ENCODE measurements around the gene TELO2.
A peak's percentile ranks its signal among the peaks of the same experiment; 100 is the strongest.

TELO2 gene

DNA sequence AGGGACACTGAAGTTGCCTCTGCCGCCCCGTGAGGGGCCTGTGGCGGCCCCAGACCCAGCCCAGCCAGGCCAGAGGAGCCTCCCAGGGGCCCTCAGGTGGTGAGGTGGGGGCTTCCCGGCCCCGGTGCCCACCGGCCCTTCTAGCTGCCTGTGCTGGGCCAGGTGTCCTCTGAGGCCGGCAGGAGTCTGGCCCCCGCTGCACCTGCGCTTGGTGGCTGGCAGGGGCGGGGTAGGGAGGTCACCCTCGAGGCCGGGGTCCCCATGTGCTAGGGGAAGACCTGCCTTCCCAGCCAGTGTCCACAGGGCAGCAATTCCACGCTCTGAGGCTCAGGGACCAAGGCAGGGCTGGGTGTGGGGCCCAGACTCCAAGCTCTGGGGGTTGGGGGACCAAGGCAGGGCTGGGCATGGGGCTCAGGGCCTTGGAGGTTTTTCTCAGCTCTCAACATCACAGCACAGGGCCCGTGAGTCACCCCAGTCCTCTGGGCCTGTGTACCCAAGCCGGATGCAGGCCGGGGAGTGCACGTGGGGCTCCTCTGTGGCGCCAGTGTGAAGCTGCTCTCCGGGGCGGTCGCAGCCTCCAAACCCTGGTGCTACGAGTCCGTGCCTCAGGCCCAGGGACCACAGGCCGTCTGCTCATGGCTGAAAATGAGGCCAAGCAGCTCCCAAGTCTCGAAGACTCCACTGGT is 47.5 kb upstream of the TELO2 start:
- H3K23ac ChIP-seq (ENCODE audit: low read length), result no peak overlapping the region
- no peak overlapping the region for H3K18ac ChIP-seq (ENCODE audit: low read length)
- no peak overlapping the region for H3K27ac ChIP-seq (ENCODE audit: low read depth, low read length)
- no peak overlapping the region for H4K8ac ChIP-seq (ENCODE audit: low read depth, low read length)
- no peaks in the 10 kb centered on the region for H3K79me2 ChIP-seq (ENCODE audit: control insufficient read depth, insufficient read depth, low read length, poor library complexity)
- H4K91ac ChIP-seq (ENCODE audit: low read depth, low read length), result no peak overlapping the region
- no peaks in the 10 kb centered on the region for H3K4me1 ChIP-seq (ENCODE audit: control insufficient read depth in 1 of 2, insufficient read depth in 2 of 2, low read length in 2 of 2)
- H3K14ac ChIP-seq (ENCODE audit: low read length), result no peak overlapping the region
- H3K36me3 ChIP-seq (ENCODE audit: control insufficient read depth in 1 of 2, insufficient read depth in 2 of 2, low read length in 2 of 2), result peaks cover 49 to 51% of the 10 kb centered on the region in 2 experiments
- no peaks in the 10 kb centered on the region for H3K27me3 ChIP-seq (ENCODE audit: insufficient read depth, low read length)
- no peak overlapping the region for H3K4me2 ChIP-seq (ENCODE audit: low read length)
- DNase-seq, result no peak
- H2BK5ac ChIP-seq (ENCODE audit: low read depth, low read length, poor library complexity), result no peak overlapping the region
- H3K4me3 ChIP-seq (ENCODE audit: low read depth, low read length), result no peak overlapping the region
- no peak overlapping the region for H4K12ac ChIP-seq (ENCODE audit: low read depth, low read length)
- no peak overlapping the region for H2AFZ ChIP-seq (ENCODE audit: insufficient read depth, low read length, poor library complexity)
- H2BK12ac ChIP-seq (ENCODE audit: low read length), result no peak overlapping the region
- no peak overlapping the region for H2AK5ac ChIP-seq (ENCODE audit: low read length)
- no CpG with 5 or more reads among the region's 25 CpGs for WGBS (ENCODE audit: extremely low coverage, insufficient coverage, insufficient read length)
- no peaks in the 10 kb centered on the region for H3K79me1 ChIP-seq (ENCODE audit: low read length)
- no peak overlapping the region for H2BK120ac ChIP-seq (ENCODE audit: insufficient read depth, low read length, poor library complexity)
- peaks cover 6% of the 10 kb centered on the region for H3K9me3 ChIP-seq (ENCODE audit: insufficient read depth, low read depth, low read length)
- no peak overlapping the region for H3K4ac ChIP-seq (ENCODE audit: low read depth, low read length)
- no peak overlapping the region for H3K9ac ChIP-seq (ENCODE audit: low read length)

DNA sequence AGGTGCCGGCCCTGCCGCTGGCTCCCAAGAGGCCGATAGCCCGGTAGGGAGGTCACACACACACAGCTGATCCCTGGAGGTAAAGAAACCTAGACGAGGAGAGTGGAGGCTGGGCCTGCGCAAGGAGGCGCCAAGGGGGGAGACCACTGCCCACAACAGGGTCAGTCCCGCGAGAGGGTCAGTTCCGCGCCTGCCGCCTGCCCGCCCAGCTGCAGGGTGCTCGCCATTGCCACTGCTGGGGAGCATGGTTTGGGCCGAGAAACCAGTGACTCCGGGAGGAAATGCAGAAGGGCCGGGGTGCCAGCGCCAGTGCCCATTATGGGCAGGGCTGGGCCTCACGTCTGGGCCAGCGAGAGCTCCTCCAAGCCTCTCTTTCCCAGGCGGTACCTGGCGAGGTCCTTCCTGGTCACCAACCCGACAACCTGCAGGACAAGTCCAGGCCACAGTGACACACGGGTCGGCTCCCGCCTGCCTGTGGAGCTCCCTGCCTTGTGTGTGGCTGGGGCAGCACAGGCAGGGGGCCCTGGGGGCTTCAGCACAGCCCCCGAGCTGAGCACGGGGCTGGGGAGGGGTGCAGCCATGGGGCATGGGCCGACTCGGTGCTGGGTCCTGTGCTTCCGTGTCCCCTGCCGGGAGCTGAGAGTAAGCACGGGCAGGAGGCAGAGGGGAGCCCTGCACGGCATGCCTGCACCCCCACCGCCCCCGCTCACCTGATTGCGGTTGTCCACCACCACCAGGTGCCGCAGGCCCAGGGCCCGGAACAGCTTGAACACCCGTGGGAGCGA is 46.7 kb upstream of the TELO2 start:
- Histone ChIP-seq H3K18ac (ENCODE audit: low read length) (no peak overlapping the region), H3K4me2 (ENCODE audit: low read length) (no peak overlapping the region), H2BK5ac (ENCODE audit: low read depth, low read length, poor library complexity) (no peak overlapping the region), H4K8ac (ENCODE audit: low read depth, low read length) (no peak overlapping the region), H3K4ac (ENCODE audit: low read depth, low read length) (no peak overlapping the region), H3K4me3 (ENCODE audit: low read depth, low read length) (no peak overlapping the region), H3K36me3 (ENCODE audit: control insufficient read depth in 1 of 2, insufficient read depth in 2 of 2, low read length in 2 of 2) (peaks cover 57 to 59% of the 10 kb centered on the region in 2 experiments), H3K23ac (ENCODE audit: low read length) (no peak overlapping the region), H3K9me3 (ENCODE audit: insufficient read depth, low read depth, low read length) (peaks cover 6% of the 10 kb centered on the region), H3K79me2 (ENCODE audit: control insufficient read depth, insufficient read depth, low read length, poor library complexity) (no peaks in the 10 kb centered on the region), H4K12ac (ENCODE audit: low read depth, low read length) (no peak overlapping the region), H2AFZ (ENCODE audit: insufficient read depth, low read length, poor library complexity) (no peak overlapping the region), H3K4me1 (ENCODE audit: control insufficient read depth in 1 of 2, insufficient read depth in 2 of 2, low read length in 2 of 2) (no peaks in the 10 kb centered on the region), H4K91ac (ENCODE audit: low read depth, low read length) (no peak overlapping the region), H2BK120ac (ENCODE audit: insufficient read depth, low read length, poor library complexity) (no peak overlapping the region), H3K14ac (ENCODE audit: low read length) (no peak overlapping the region), H2BK12ac (ENCODE audit: low read length) (no peak overlapping the region), H3K79me1 (ENCODE audit: low read length) (no peaks in the 10 kb centered on the region), H3K27me3 (ENCODE audit: insufficient read depth, low read length) (no peaks in the 10 kb centered on the region), H3K9ac (ENCODE audit: low read length) (no peak overlapping the region), H3K27ac (ENCODE audit: low read depth, low read length) (no peak overlapping the region), H2AK5ac (ENCODE audit: low read length) (no peak overlapping the region)
- DNase-seq, result no peak
- no CpG with 5 or more reads among the region's 41 CpGs for WGBS (ENCODE audit: extremely low coverage, insufficient coverage, insufficient read length)

DNA sequence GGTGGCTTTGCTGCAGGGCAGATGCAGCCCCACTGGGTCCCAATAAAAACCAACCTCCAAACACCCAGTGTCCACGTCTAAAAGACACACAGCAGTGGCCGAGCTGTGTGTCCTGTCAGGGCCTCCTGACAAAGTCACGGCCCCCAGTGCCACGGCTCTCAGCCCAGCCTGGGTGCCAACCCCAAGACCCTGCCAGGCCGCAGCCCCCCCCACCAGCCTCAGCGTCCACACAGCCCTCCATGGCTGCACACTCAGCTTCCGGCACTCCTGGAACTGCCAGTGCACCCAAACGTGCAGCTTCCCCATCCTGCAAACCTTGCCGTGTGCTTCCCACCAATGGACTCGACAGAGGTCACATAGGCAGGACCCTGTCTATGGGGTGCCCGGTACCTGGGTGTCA is 45.2 kb upstream of the TELO2 start:
- Histone ChIP-seq H3K27ac (ENCODE audit: low read depth, low read length) (no peak overlapping the region), H3K18ac (ENCODE audit: low read length) (no peak overlapping the region), H2BK5ac (ENCODE audit: low read depth, low read length, poor library complexity) (no peak overlapping the region), H2BK12ac (ENCODE audit: low read length) (no peak overlapping the region), H3K79me2 (ENCODE audit: control insufficient read depth, insufficient read depth, low read length, poor library complexity) (no peaks in the 10 kb centered on the region), H3K79me1 (ENCODE audit: low read length) (no peaks in the 10 kb centered on the region), H2AK5ac (ENCODE audit: low read length) (no peak overlapping the region), H2AFZ (ENCODE audit: insufficient read depth, low read length, poor library complexity) (no peak overlapping the region), H3K4me1 (ENCODE audit: control insufficient read depth in 1 of 2, insufficient read depth in 2 of 2, low read length in 2 of 2) (no peaks in the 10 kb centered on the region), H3K4me3 (ENCODE audit: low read depth, low read length) (no peak overlapping the region), H4K8ac (ENCODE audit: low read depth, low read length) (no peak overlapping the region), H3K27me3 (ENCODE audit: insufficient read depth, low read length) (no peaks in the 10 kb centered on the region), H3K4ac (ENCODE audit: low read depth, low read length) (no peak overlapping the region), H3K9ac (ENCODE audit: low read length) (peak overlapping the region; percentile 34), H2BK120ac (ENCODE audit: insufficient read depth, low read length, poor library complexity) (no peak overlapping the region), H3K9me3 (ENCODE audit: insufficient read depth, low read depth, low read length) (peaks cover 6% of the 10 kb centered on the region), H3K4me2 (ENCODE audit: low read length) (no peak overlapping the region), H3K36me3 (ENCODE audit: control insufficient read depth in 1 of 2, insufficient read depth in 2 of 2, low read length in 2 of 2) (peaks cover 70 to 72% of the 10 kb centered on the region in 2 experiments), H4K12ac (ENCODE audit: low read depth, low read length) (no peak overlapping the region), H3K14ac (ENCODE audit: low read length) (no peak overlapping the region), H4K91ac (ENCODE audit: low read depth, low read length) (no peak overlapping the region), H3K23ac (ENCODE audit: low read length) (no peak overlapping the region)
- WGBS (ENCODE audit: extremely low coverage, insufficient coverage, insufficient read length), result no CpG with 5 or more reads among the region's 11 CpGs
- no peak for DNase-seq

DNA sequence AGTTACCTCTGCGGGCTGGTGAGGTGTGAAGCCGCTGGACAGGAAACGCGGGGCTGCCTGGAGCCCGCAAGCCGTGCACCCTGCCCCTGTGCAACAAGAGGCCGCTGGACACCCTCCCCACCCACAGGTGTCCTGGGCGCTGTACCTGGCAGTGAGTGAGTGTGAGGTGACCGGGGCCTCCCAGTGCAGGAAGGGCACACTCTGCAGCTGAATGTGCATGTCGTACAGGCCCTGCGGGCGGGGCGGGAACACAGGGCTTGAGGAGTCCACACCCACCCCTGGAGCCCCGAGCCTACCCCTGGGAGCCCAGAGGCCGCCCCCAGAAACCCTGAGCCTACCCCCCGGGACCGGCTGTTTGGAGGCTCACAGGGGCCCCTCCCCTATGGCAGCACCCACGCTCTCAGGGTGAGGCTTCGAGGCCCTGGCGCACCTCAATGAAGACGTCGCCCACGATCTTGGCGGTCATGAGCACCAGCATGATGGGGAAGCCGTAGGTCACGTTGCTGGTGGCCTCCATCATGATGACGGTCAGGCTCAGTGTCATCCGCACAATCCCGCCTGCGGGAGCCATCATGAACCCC is 44.5 kb upstream of the TELO2 start:
- Histone ChIP-seq H4K91ac (ENCODE audit: low read depth, low read length) (no peak overlapping the region), H3K9me3 (ENCODE audit: insufficient read depth, low read depth, low read length) (peaks cover 6% of the 10 kb centered on the region), H4K12ac (ENCODE audit: low read depth, low read length) (no peak overlapping the region), H3K14ac (ENCODE audit: low read length) (no peak overlapping the region), H3K23ac (ENCODE audit: low read length) (no peak overlapping the region), H4K8ac (ENCODE audit: low read depth, low read length) (no peak overlapping the region), H3K79me2 (ENCODE audit: control insufficient read depth, insufficient read depth, low read length, poor library complexity) (no peaks in the 10 kb centered on the region), H2AK5ac (ENCODE audit: low read length) (no peak overlapping the region), H3K4ac (ENCODE audit: low read depth, low read length) (no peak overlapping the region), H3K18ac (ENCODE audit: low read length) (no peak overlapping the region), H3K36me3 (ENCODE audit: control insufficient read depth in 1 of 2, insufficient read depth in 2 of 2, low read length in 2 of 2) (peaks cover 75 to 78% of the 10 kb centered on the region in 2 experiments), H3K27me3 (ENCODE audit: insufficient read depth, low read length) (no peaks in the 10 kb centered on the region), H2AFZ (ENCODE audit: insufficient read depth, low read length, poor library complexity) (no peak overlapping the region), H3K79me1 (ENCODE audit: low read length) (no peaks in the 10 kb centered on the region), H3K4me3 (ENCODE audit: low read depth, low read length) (no peak overlapping the region), H2BK12ac (ENCODE audit: low read length) (no peak overlapping the region), H2BK120ac (ENCODE audit: insufficient read depth, low read length, poor library complexity) (no peak overlapping the region), H3K9ac (ENCODE audit: low read length) (no peak overlapping the region), H3K27ac (ENCODE audit: low read depth, low read length) (no peak overlapping the region), H3K4me1 (ENCODE audit: control insufficient read depth in 1 of 2, insufficient read depth in 2 of 2, low read length in 2 of 2) (no peaks in the 10 kb centered on the region), H2BK5ac (ENCODE audit: low read depth, low read length, poor library complexity) (no peak overlapping the region), H3K4me2 (ENCODE audit: low read length) (no peak overlapping the region)
- no CpG with 5 or more reads among the region's 30 CpGs for WGBS (ENCODE audit: extremely low coverage, insufficient coverage, insufficient read length)
- DNase-seq, result no peak
